Neural progenitor cell (in vitro differentiated cells): ENCODE data around the gene COL4A4. TPM values are rescaled to one million over a fixed set of nuclear protein-coding genes. Genes with fewer than 3 reads are reported as not detected.

Experiments
- DNase-seq: peaks from one replicate; pipeline ENCODE4 v3.0.0-alpha.2; 2016; ENCODE audit warnings: low spot score
- H2AFZ ChIP-seq: fragments of 200-600 bp; sonication (generic); replicated peaks from 2 replicates; pipeline ENCODE4 v1.6.1; 2016; ENCODE audit warnings: antibody characterized with exemption
- H3F3A ChIP-seq: fragments of 200-600 bp; sonication (generic); 2 replicates; pipeline ENCODE4 v1.6.1; 2016; ENCODE audit warnings: antibody characterized with exemption, low read depth
- H3K27ac ChIP-seq: fragments of 200-600 bp; sonication (generic); 2 replicates; pipeline ENCODE4 v1.5.1; 2016; ENCODE audit warnings: mild to moderate bottlenecking
- H3K27me3 ChIP-seq: fragments of 200-600 bp; sonication (generic); 2 replicates; pipeline ENCODE4 v1.6.1; 2016; ENCODE audit warnings: mild to moderate bottlenecking, moderate library complexity
- H3K36me3 ChIP-seq: fragments of 200-600 bp; sonication (generic); 2 replicates; pipeline ENCODE4 v1.5.1; 2016
- H3K4me1 ChIP-seq: fragments of 200-600 bp; sonication (generic); 2 replicates; pipeline ENCODE4 v1.6.1; 2016; ENCODE audit warnings: mixed run types
- H3K4me2 ChIP-seq: fragments of 200-600 bp; sonication (generic); 2 replicates; pipeline ENCODE4 v1.6.1; 2016
- H3K4me3 ChIP-seq: fragments of 200-600 bp; sonication (generic); 2 replicates; pipeline ENCODE4 v1.5.1; 2016
- H3K79me2 ChIP-seq: fragments of 200-600 bp; sonication (generic); 2 replicates; pipeline ENCODE4 v1.6.1; 2016; ENCODE audit warnings: low read depth
- H3K9ac ChIP-seq: fragments of 200-600 bp; sonication (generic); 2 replicates; pipeline ENCODE4 v1.6.1; 2016
- H3K9me3 ChIP-seq: fragments of 200-600 bp; sonication (generic); 2 replicates; pipeline ENCODE4 v1.5.1; 2016; ENCODE audit warnings: low read depth
- H4K20me1 ChIP-seq: fragments of 200-600 bp; sonication (generic); 2 replicates; pipeline ENCODE4 v1.6.1; 2016; ENCODE audit warnings: low read depth
- H3K27ac Mint-ChIP-seq: 3 replicates; pipeline ENCODE4 v1.8.0; 2021; ENCODE audit warnings: mixed read lengths
- H3K27me3 Mint-ChIP-seq: 2 replicates; pipeline ENCODE4 v1.8.0; 2022; ENCODE audit warnings: low read depth, mild to moderate bottlenecking, inconsistent platforms, moderate library complexity, mixed read lengths; ENCODE audit not compliant: insufficient read depth
- H3K36me3 Mint-ChIP-seq: 3 replicates; pipeline ENCODE4 v1.8.0; 2021; ENCODE audit warnings: mixed read lengths
- H3K4me1 Mint-ChIP-seq: 3 replicates; pipeline ENCODE4 v1.8.0; 2021; ENCODE audit warnings: mixed read lengths
- H3K4me3 Mint-ChIP-seq: 3 replicates; pipeline ENCODE4 v1.8.0; 2021; ENCODE audit warnings: mild to moderate bottlenecking, moderate library complexity, mixed read lengths
- H3K9me3 Mint-ChIP-seq: 3 replicates; pipeline ENCODE4 v1.8.0; 2020; ENCODE audit warnings: mixed read lengths
- EZH2 ChIP-seq: fragments of 200-600 bp; sonication (generic); IDR thresholded peaks from 2 replicates; pipeline ENCODE4 v1.6.1; 2017; ENCODE audit warnings: antibody characterized with exemption, mild to moderate bottlenecking, moderate library complexity
- EZH2phosphoT487 ChIP-seq: fragments of 200-600 bp; sonication (generic); IDR thresholded peaks from 2 replicates; pipeline ENCODE4 v1.6.1; 2017; ENCODE audit warnings: antibody characterized with exemption
- total RNA-seq: library from RNA; depleted of rRNA; stranded (reverse); fragments of >200 nt; gene quantifications from 2 replicates; pipeline ENCODE4 v1.2.3, GENCODE V29; 2015; ENCODE audit warnings: low replicate concordance
- TF ChIP-seq, protein P1 (sequence below): fragments of 200-600 bp; sonication (generic); IDR thresholded peaks from 2 replicates; pipeline ENCODE4 v1.5.1; 2017; ENCODE audit warnings: antibody characterized with exemption, mild to moderate bottlenecking

The COL4A4 gene
- total RNA-seq, 1 donor from 2014 or later, result 0.60 TPM

GRCh38 chr2:227038550-227039189, 125.3 kb downstream of the COL4A4 start:
- no peak overlapping the region for H3K4me3 ChIP-seq

GRCh38 chr2:227036527-227036926, 127.5 kb downstream of the COL4A4 start:
- Histone ChIP-seq H3K9me3 (no peaks in the 10 kb centered on the region), H3K4me1 (no peaks in the 10 kb centered on the region), H3K36me3 (no peaks in the 10 kb centered on the region), H3F3A (no peaks in the 10 kb centered on the region), H3K9ac (no peak overlapping the region), H3K79me2 (no peaks in the 10 kb centered on the region), H3K27me3 (no peaks in the 10 kb centered on the region), H3K27ac (no peak overlapping the region), H4K20me1 (no peaks in the 10 kb centered on the region), H3K4me2 (no peak overlapping the region), H3K4me3 (no peak overlapping the region), H2AFZ (no peak overlapping the region)
- Mint-ChIP-seq H3K9me3 (no peaks in the 10 kb centered on the region), H3K4me3 (no peak overlapping the region), H3K27me3 (peaks cover 2% of the 10 kb centered on the region), H3K36me3 (no peaks in the 10 kb centered on the region), H3K4me1 (no peaks in the 10 kb centered on the region), H3K27ac (no peak overlapping the region)
- DNase-seq, result no peak
- TF ChIP-seq, protein P1, sequence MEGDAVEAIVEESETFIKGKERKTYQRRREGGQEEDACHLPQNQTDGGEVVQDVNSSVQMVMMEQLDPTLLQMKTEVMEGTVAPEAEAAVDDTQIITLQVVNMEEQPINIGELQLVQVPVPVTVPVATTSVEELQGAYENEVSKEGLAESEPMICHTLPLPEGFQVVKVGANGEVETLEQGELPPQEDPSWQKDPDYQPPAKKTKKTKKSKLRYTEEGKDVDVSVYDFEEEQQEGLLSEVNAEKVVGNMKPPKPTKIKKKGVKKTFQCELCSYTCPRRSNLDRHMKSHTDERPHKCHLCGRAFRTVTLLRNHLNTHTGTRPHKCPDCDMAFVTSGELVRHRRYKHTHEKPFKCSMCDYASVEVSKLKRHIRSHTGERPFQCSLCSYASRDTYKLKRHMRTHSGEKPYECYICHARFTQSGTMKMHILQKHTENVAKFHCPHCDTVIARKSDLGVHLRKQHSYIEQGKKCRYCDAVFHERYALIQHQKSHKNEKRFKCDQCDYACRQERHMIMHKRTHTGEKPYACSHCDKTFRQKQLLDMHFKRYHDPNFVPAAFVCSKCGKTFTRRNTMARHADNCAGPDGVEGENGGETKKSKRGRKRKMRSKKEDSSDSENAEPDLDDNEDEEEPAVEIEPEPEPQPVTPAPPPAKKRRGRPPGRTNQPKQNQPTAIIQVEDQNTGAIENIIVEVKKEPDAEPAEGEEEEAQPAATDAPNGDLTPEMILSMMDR, result no peak
- no peak for TF ChIP-seq EZH2phosphoT487
- no peak for TF ChIP-seq EZH2

More at GRCh38 chr2:227038550-227039189, 125.3 kb downstream of the COL4A4 start:
- no peaks in the 10 kb centered on the region for H3K27me3 ChIP-seq
- H3K27me3 Mint-ChIP-seq, result peaks cover 2% of the 10 kb centered on the region
- H3K4me1 ChIP-seq, result no peaks in the 10 kb centered on the region
- H2AFZ ChIP-seq, result no peak overlapping the region
- H3F3A ChIP-seq, result no peaks in the 10 kb centered on the region
- no peak overlapping the region for H3K4me2 ChIP-seq
- H3K4me3 Mint-ChIP-seq, result no peak overlapping the region
- H3K9me3 ChIP-seq, result no peaks in the 10 kb centered on the region
- H3K9ac ChIP-seq, result no peak overlapping the region
- DNase-seq, result no peak
- no peaks in the 10 kb centered on the region for H3K79me2 ChIP-seq
- no peaks in the 10 kb centered on the region for H3K36me3 Mint-ChIP-seq
- no peaks in the 10 kb centered on the region for H3K36me3 ChIP-seq
- no peak overlapping the region for H3K27ac Mint-ChIP-seq
- H3K9me3 Mint-ChIP-seq, result no peaks in the 10 kb centered on the region
- H3K27ac ChIP-seq, result no peak overlapping the region
- TF ChIP-seq EZH2phosphoT487 (no peak), EZH2 (no peak)
- TF ChIP-seq, protein P1, result no peak
- no peaks in the 10 kb centered on the region for H4K20me1 ChIP-seq
- H3K4me1 Mint-ChIP-seq, result no peaks in the 10 kb centered on the region

DNA sequence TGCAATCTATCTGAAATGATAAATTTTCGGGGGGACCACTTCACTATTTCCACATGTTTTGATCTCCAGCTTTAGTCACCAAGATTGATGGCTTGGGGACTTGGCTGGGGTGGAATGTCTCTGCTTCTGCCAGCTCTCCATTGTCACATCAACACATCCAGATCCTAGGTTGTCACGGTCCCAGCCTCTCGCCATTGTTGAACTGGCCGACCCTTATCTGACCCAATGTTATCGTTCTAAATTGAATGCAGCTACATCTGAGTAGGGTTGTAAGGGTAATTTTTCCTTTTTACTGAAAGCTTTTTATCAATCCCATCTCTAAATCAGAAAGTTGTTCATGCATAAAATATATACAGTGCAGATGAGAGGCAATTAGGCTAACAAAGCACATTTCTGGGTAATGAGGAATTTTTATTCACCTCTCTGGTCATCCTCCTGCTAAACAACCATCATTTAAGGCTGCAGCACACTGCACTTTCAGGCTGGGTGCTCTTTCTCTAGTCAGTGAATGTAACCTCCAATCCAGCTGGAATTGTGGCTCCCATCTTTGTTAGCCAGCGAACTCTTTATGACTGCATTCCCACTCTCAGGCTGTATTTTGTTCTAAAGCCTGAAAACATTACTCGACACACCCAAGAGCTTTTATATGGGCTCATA, 128.2 kb downstream of the COL4A4 start:
- Mint-ChIP-seq H3K36me3 (no peaks in the 10 kb centered on the region), H3K9me3 (no peaks in the 10 kb centered on the region)
- H3K4me1 ChIP-seq, result no peaks in the 10 kb centered on the region

More for the DNA sequence above, 128.2 kb downstream of the COL4A4 start:
- H3K4me2 ChIP-seq, result no peak overlapping the region
- DNase-seq, result no peak
- no peaks in the 10 kb centered on the region for H3F3A ChIP-seq
- H3K27ac ChIP-seq, result no peak overlapping the region
- H3K4me3 ChIP-seq, result no peak overlapping the region
- no peak overlapping the region for H2AFZ ChIP-seq
- Mint-ChIP-seq H3K27me3 (peaks cover 2% of the 10 kb centered on the region), H3K4me3 (no peak overlapping the region), H3K4me1 (no peaks in the 10 kb centered on the region), H3K27ac (no peak overlapping the region)
- no peaks in the 10 kb centered on the region for H3K36me3 ChIP-seq
- TF ChIP-seq EZH2phosphoT487 (no peak), EZH2 (no peak)
- TF ChIP-seq, protein P1, result no peak
- no peaks in the 10 kb centered on the region for H3K27me3 ChIP-seq
- H4K20me1 ChIP-seq, result no peaks in the 10 kb centered on the region
- H3K79me2 ChIP-seq, result no peaks in the 10 kb centered on the region
- no peak overlapping the region for H3K9ac ChIP-seq
- H3K9me3 ChIP-seq, result no peaks in the 10 kb centered on the region
